Endothelial cell (in vitro differentiated cells): ENCODE measurements around the gene BET1L. TPM values are rescaled to one million over a fixed set of nuclear protein-coding genes. Genes with fewer than 3 reads are reported as not detected.
A peak's percentile ranks its signal among the peaks of the same experiment; 100 is the strongest.

Experiments
- DNase-seq: peaks from one replicate; pipeline ENCODE4 v3.0.0; 2021; ENCODE audit warnings: low spot score
- H3K27ac Mint-ChIP-seq: one replicate; pipeline ENCODE4 v1.8.0; 2021; ENCODE audit warnings: mixed read lengths, inconsistent platforms; ENCODE audit not compliant: unreplicated experiment
- H3K27me3 Mint-ChIP-seq: one replicate; pipeline ENCODE4 v1.8.0; 2021; ENCODE audit warnings: mild to moderate bottlenecking, moderate library complexity, mixed read lengths, inconsistent platforms; ENCODE audit not compliant: unreplicated experiment
- H3K36me3 Mint-ChIP-seq: one replicate; pipeline ENCODE4 v1.8.0; 2021; ENCODE audit warnings: mild to moderate bottlenecking, low read depth, mixed read lengths, inconsistent platforms; ENCODE audit not compliant: unreplicated experiment
- H3K4me1 Mint-ChIP-seq: one replicate; pipeline ENCODE4 v1.8.0; 2021; ENCODE audit warnings: mild to moderate bottlenecking, mixed read lengths, inconsistent platforms; ENCODE audit not compliant: unreplicated experiment
- H3K4me3 Mint-ChIP-seq: one replicate; pipeline ENCODE4 v1.8.0; 2021; ENCODE audit warnings: mild to moderate bottlenecking, mixed read lengths, inconsistent platforms; ENCODE audit not compliant: unreplicated experiment
- H3K9me3 Mint-ChIP-seq: one replicate; pipeline ENCODE4 v1.8.0; 2021; ENCODE audit warnings: mixed read lengths, inconsistent platforms; ENCODE audit not compliant: unreplicated experiment
- CTCF ChIP-seq: fragments of 200-600 bp; sonication (generic); IDR thresholded peaks from one replicate; pipeline ENCODE4 v1.5.0; 2021; ENCODE audit warnings: antibody characterized with exemption; ENCODE audit not compliant: unreplicated experiment
- total RNA-seq: library from RNA; stranded (reverse); fragmentation: NEBNext Ultra II Directional; extraction: Animal tissue kit (Norgen Biotek cat#: 25700); gene quantifications from one replicate; pipeline ENCODE4 v1.2.1, GENCODE V29; 2021; ENCODE audit not compliant: unreplicated experiment

BET1L gene
- total RNA-seq, 1 donor from 2014 or later, result 64.4 TPM

GRCh38 chr11:236774-237767 lies 29.9 kb upstream of the BET1L start, which contains the start of gene PSMD13:
PSMD13 (plus strand) TSS chr11:236976; CDS start chr11:237050, 74 bp downstream.
- H3K9me3 Mint-ChIP-seq, result no peaks in the 10 kb centered on the region
- TF ChIP-seq CTCF, result no peak
- H3K27ac Mint-ChIP-seq, result peak within 1 kb of the TSS; percentile 99
- peaks cover 16% of the 10 kb centered on the region for H3K36me3 Mint-ChIP-seq
- peaks cover 9% of the 10 kb centered on the region for H3K27me3 Mint-ChIP-seq
- H3K4me1 Mint-ChIP-seq, result peaks cover 11% of the 10 kb centered on the region
- H3K4me3 Mint-ChIP-seq, result peak within 1 kb of the TSS; percentile 98
- peak; percentile 90 for DNase-seq

GRCh38 chr11:235997-236773 lies 29.0 kb upstream of the BET1L start, which contains the start of gene SIRT3:
SIRT3 (minus strand) TSS chr11:236342; CDS start chr11:236328, 14 bp downstream.
- Mint-ChIP-seq H3K9me3 (no peaks in the 10 kb centered on the region), H3K27me3 (peaks cover 9% of the 10 kb centered on the region)

GRCh38 chr11:235609-235996 lies 28.4 kb upstream of the BET1L start:
- H3K27me3 Mint-ChIP-seq, result peaks cover 9% of the 10 kb centered on the region
- DNase-seq, result no peak
- no peaks in the 10 kb centered on the region for H3K9me3 Mint-ChIP-seq
- peaks cover 11% of the 10 kb centered on the region for H3K4me1 Mint-ChIP-seq
- H3K4me3 Mint-ChIP-seq, result peak overlapping the region; percentile 95
- peak overlapping the region; percentile 87 for H3K27ac Mint-ChIP-seq
- peaks cover 9% of the 10 kb centered on the region for H3K36me3 Mint-ChIP-seq
- TF ChIP-seq CTCF, result no peak

More at GRCh38 chr11:235997-236773, 29.0 kb upstream of the BET1L start, which contains the start of gene SIRT3:
- TF ChIP-seq CTCF, result no peak
- H3K27ac Mint-ChIP-seq, result peak within 1 kb of the TSS; percentile 99
- peak; percentile 79 for DNase-seq
- H3K4me1 Mint-ChIP-seq, result peaks cover 11% of the 10 kb centered on the region
- H3K36me3 Mint-ChIP-seq, result peaks cover 9% of the 10 kb centered on the region
- peak within 1 kb of the TSS; percentile 98 for H3K4me3 Mint-ChIP-seq

GRCh38 chr11:235180-235579 lies 28.0 kb upstream of the BET1L start:
- Mint-ChIP-seq H3K27me3 (peaks cover 9% of the 10 kb centered on the region), H3K36me3 (peaks cover 6% of the 10 kb centered on the region), H3K27ac (peak overlapping the region; percentile 87), H3K4me3 (peak overlapping the region; percentile 95), H3K4me1 (peaks cover 11% of the 10 kb centered on the region), H3K9me3 (no peaks in the 10 kb centered on the region)
- TF ChIP-seq CTCF, result no peak
- no peak for DNase-seq
